Measurements from ENCODE around the gene CELSR3.

DNA sequence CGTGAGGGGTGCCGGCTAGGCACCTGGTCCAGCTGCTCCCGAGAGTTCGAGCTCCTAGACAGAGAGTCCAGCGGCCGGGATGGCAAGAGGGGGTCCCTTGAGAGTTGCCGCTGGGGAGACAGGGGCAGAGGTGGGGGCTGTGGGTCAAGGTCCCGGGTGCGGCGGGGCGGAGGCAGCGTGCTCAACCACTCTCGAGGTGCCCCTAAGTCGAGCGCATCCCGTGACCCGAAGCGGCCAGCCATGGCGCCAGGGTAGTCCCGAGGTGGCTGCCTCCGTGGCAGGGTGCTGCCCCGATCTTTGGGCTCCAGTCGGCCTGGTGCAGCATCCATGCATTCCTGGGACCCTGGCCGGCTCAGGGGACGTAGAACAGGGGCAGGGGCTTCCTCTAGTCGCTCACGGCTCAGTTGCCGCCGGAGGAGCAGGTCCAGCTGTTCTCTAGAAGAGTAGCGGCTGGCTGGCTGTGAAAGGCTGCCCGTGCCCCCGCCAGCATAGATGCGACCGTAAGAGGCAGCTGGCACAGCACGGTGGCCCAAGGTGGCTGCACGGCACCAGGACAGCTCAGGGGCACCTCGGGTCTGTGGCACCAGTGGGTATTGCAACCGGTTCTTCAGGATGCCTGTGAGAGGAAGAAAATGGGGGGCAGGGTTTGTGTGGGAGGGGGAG lies 22.6 kb downstream of the CELSR3 start:
- TF ChIP-seq CTCF (IDR thresholded peaks at IDR 0.05) (no peak), POLR2A (IDR thresholded peaks at IDR 0.05) (no peak), EP300 (IDR thresholded peaks at IDR 0.05) (no peak)

Data from sigmoid colon (tissue), 4 donors.